Epidermal melanocyte (primary cell): ENCODE measurements around the gene ANKRD63.

ENCODE experiments used
- DNase-seq: peaks from one replicate; pipeline ENCODE4 v3.0.0; 2011; ENCODE audit warnings: low spot score; ENCODE audit not compliant: insufficient read length

The ANKRD63 gene

DNA sequence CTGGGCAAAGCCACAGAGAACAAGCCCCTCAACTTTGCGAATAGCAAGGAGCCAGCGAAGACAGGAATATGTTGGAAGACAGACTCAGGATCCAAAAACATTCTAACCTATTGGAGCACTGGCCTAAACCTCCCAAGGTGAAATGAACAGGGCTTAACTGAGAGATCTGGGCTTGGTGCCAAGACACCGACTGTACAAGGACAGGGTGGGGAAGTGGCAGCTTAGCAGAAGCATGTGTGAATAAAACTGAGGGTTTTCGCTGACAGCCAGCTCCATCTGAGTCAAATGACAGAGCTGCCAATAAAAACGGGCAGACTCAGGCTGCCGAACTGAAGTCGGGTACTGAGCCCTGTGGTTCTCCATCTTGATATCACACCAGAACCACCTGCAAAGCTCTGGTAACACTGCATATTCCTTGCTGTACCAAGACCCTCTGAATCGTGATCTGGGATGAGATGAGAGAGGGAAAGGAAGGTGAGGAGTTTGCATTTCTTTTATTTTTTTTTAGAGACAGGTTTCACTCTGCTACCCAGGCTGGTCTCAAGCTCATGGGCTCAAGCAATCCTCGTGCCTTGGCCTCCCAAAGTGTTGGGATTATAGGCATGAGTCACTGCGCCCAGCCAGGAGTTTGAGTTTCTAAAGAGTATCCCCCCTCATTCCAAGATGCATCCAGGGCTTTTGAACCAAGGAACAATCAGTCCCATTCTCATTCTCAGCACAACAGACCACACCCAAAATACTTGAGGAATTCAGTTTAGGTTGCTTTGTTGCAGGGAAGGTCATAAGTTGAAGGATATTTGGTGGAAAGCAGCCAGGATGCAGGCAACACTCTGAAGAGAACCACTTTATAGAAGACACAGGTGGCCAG, 30.9 kb upstream of the ANKRD63 start:
- DNase-seq: no peak

DNA sequence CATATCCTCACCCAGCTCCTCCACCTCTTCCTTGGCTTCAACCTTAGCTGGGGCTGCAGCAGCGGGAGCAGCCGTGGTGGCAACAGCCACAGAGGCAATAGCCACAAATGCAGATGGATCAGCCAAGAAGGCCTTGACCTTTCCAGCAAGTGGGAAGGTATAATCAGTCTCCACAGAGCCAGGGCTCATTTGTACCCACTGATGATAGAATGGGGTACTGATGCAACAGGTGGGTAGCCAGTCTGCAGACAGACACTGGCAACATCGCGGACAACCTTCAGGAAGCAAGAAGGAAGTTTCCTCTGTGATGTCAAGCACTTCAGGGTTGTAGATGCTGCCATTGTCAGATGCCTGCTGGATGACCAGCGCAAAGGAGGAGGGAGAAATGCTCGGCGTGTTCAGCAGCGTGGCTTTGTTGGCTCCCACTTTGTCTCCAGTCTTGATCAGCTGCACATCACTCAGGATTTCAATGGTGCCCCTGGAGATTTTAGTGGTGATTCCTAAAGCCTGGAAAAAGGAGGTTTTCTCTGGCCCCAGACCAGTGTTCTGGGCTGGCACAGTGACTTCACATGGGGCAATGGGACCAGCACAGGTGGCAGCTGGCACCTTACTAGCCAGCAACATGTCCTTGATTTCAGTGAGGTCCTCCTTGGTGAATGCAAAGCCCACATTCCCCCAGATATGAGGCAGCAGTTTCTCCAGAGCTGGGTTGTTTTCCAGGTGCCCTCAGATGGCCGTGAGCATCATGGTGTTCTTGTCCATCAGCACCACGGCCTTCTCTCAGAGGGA, 29.7 kb upstream of the ANKRD63 start:
- DNase-seq: no peak

DNA sequence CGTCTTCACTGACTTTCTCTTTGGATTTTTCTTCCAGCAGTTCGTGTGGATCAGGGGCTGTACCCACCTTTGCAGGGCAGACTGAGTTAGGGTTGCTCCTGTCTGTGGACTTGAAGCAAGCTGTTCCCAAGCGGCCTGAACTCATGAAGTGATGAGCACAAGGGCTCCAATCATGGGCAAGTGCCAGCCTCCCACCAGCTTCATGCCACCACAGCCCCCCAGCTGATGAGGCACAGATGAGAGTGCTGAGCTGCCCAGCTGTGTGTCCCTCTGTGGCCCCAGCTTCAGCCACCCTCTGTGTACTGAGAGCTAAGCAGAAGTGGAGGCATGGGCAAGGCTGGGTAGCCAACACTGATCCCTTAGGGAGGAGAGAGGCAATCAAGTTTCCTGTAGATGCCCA, 28.1 kb upstream of the ANKRD63 start:
- no peak for DNase-seq

DNA sequence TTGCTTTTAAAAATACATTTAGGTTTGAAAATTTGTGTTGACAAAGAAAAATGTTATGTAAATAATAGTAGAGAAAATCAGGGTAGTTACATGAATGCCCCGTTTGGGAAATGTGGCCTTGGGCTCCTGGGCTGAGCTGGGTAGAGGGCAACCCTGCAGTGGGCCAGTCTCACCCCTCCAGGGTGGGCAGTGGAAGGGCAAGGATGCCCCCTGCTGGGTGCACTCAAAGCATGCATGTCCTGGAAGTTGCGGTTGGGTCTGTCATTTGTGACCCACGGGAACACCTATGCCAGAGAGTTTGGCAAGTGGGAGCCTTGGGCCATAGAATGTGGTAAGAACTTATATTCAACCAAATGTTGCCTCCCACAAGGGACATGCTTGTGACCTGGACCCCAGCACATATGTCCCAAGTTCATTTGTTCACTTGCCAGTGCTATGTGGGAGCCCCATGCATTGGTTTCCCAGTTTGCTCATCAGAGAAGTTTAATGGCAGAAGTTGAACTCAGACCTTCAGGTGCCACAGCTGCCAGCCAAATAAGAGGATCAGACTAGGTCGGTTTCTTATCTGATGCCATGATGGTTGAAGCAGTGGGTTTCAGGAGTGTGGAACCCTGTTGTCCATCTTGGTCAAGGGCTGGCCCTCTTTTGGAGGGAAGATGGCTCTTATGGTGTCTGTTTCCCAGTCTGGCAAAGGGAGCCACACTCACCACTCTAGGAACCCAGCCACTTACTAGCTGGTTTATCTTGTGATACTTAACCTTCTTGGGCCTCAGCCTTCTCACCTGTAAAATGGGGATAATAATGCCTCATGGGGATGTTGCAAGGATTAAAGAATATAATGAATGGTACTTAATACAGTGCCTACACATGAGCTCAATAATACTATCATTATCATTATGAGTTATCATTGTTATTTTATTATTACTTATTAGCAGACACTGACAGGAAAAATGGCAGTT, 27.4 kb upstream of the ANKRD63 start:
- no peak for DNase-seq

DNA sequence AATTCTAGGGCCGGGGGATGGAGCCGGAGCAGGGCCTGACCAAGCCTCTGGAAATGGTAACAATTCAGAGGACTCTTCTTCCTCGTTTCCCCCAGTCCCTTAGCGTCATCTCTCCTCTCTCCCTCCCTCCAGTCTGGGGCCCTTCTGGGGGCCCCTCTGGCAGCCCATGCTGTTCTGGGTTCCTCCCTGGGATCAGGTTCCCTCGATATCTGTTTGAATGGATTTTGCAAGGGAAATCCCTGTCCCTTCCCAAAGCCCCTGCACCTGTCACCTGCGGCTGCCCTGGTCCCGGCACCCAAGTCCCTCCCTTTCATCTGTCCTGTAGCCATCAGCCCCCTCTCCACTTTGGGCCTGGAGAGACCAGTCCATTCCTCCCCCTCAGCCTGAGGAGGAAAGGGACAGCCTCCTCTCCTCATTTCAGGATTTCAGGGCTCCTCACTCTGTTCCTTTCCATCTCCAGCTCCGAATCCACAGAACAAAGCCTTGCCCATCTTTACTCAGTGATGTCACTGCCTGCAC, 26.5 kb upstream of the ANKRD63 start:
- no peak for DNase-seq

DNA sequence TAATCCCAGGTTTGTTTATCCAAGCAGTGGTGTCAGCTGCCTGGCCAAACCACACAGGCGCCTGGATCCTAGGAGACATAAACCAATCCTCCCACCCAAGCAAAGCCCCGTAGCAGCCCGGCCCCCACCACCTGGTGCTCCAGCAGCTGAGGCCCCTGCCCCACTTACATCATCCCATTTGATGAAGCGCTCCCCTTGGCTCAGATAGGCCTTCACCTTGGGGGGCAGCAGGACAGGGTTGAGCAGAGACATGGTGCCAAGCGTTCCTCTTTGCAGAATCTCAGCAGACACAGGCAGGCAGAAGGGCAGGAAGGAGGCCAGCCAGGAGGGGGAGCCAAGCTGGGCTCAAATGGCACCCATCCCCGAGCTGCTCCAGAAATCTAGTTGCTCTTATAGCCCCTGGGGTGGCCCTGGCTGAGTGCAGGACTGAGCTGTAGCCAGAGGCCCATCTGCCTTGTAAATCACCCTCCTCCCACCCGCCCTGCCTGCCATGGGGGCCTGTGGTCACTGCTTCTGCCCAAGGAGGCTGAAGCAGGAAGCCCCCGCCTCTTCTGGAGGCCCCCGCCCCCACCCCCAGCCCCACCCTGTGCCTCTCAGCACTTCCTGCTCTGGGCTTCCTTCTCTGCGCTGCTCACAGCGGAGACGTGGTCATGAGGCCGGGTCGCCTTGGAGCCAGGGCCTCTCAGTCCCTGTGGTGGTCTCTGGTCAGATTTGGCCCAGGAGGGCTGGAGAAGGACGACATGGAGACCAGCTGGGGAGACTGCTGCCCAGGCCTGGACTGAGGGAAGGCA, 24.8 kb upstream of the ANKRD63 start, which contains the start of gene PLCB2:
PLCB2 (minus strand) TSS at position 515 of the 791 bp plus-strand sequence; CDS start at position 252, 263 bp downstream.
- DNase-seq: no peak

DNA sequence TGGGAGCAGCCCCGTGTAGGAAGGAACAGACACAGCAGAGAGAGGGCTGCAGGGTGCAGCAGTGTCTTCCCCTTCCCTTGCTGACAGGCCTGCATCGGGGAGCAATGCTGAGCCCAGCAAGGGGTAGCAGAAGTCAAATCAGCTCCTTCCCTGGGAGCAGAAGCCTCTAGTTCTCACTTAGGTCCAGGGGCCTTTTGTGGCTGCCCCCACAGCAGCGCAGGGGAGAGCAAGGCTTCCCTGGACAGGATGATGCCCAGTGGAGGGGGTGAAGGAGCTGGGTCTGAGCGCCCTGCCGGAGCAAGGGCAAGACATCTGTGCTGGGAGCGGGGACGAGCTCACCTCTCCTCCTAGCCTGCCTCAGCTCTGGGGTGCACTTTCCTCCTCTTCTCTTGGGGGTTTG, 24.0 kb upstream of the ANKRD63 start:
- no peak for DNase-seq

DNA sequence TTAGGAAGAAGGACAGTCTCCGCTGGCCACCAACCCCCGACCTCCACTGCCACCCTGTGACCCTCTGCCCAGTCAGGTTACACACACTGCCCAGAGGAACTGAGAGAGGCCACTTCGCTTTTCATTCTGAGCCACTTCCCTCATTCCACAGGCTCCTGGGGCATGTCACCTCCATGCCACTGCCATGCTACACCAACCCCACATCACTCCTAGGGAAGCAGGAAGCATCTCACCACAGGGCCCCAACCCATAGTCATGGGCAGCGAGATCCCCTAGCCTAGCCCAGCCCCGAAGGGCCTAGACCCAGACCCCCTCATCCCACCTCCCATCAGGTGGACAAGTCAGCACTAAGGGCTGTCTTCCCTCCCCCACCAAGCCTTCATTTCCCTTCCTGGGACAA, 23.5 kb upstream of the ANKRD63 start:
- DNase-seq: no peak

DNA sequence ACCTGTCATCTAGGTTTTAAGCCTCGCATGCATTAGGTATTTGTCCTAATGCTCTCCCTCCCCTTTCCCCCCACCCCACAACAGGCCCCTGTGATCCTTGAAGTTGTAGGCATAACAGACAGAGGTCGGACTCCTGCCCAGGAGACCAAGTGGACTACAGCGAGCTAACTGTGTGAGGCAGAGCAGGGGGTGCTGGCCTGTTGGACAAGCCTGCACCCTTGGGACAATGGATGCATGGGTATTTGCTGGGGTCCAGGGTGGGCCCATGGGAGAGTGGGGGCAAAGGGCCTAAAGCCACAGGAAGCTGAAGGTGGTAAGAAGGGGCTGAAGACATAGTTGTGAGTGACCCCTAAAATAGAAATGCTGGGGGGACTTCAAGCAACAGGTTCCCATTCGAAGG, 22.4 kb upstream of the ANKRD63 start:
- DNase-seq: no peak

DNA sequence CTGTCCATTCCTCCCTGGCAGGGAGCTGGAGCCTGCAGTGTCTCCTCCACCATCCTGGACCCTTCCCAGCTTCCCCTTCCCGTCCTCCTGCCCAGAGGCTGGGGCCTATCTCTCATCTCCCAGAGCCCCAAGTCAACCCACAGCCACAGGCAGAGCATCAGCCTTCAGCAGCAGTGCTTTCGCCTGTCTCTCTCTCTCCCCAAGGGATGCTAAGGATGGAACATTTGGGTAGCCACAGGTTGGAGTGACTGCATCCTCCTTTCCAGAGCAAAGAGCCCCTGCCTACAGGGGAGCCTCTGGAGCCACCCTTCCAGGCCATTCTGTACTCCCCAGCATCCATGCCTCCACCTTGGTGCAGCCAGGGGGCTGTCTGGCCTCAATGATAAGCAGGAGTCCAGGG, 20.7 kb upstream of the ANKRD63 start:
- no peak for DNase-seq

DNA sequence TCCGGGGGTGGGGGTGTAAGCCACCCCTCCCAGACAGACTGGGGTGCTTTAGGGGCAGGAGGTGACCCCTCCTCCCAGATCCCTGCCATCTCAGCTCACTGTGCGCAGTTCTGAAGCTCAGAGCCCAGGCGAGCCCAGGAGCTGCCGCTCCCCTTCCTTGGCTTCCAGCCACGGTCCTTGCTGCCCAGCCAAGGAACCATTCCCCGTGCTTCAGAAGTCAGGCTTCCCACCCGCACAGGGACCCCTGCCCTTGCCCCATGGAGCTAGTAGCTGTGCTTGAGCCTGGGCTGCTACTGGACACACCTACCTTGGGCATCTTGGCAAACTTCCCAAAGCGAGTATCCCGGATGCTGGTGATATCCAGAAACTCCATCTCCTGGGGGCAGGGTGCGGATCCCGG, 20.1 kb upstream of the ANKRD63 start:
- DNase-seq: no peak

DNA sequence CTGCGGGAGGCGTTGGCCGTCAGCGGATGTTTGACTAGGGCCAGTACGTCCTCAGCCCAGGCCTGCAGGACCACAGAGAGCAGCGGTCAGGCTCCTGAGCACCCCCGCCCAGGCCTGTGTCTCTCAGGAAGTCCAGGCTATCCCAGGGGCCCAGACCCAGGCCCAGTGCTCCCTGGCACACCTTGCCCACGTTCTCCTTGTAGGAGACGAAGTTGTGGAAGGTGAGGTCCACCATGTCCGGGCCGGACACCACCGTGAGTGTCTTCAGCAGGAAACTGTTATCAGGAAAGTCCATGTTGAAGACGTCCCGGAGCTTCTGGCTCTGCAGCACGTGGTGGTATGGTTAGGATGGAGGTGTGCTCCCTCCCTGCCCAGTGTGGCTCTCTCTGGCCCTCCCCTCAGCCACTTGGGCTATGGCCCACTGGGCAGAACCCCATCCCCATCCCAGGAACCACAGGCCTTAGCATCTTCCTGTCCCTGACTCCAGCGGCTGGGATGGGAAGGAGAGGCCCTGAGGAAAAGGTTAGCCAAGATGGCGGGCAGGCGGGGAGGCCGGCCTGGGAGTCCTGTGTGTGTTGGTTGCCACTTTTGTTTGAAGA, 19.5 kb upstream of the ANKRD63 start:
- no peak for DNase-seq

DNA sequence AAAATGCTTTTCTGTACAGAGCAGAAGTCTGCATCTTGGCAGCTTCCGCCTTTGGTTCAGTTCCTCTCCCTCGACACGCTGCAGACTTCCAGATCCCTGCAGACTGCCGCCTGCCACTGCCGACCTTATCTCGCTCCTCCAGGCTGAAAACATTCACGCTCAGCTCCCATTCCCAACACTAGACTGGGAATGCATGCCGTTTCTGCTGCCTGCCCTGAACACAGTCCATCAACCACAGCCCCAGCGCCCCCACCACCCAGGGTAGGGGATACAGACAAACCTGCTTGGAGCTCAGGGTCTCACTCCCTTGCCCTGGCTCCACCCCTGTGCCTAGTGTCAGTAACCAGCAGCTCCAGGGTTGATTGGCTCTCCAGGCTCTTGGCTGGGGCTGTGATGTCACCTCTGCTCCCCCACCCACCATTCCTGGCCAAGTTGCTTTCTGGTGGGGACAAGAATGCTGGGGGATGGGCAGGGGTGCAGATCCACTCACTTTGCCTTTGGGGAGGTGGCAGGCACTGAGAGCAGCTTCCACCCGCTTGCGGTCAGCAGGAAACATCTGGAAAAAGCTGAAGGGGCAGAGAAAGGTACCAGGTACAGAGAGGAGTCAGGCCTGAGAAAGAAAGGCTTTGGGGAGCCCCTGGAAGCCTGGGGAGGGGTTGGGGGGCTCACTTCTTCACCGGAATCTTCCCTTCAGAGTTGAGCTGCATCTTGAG, 18.8 kb upstream of the ANKRD63 start:
- no peak for DNase-seq

DNA sequence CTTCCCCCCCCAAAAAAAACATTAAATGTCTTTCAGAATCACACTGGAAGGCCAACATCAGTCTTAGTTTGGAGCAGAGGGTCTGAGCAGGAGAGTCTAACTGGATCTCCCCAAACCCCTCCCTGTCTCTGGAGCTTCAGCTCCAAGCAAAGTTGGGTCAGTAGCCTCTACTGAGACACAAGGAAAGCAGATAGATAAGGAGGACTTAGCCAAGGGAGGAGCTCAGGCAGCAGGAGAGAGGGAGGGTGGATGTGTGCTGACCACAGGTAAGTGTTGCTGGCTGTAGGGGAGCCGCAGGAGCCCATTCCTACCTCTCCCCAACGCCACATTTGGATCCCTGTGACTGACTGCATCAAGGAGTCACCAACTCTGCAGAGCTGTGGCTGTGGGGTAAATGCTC, 17.9 kb upstream of the ANKRD63 start:
- no peak for DNase-seq

DNA sequence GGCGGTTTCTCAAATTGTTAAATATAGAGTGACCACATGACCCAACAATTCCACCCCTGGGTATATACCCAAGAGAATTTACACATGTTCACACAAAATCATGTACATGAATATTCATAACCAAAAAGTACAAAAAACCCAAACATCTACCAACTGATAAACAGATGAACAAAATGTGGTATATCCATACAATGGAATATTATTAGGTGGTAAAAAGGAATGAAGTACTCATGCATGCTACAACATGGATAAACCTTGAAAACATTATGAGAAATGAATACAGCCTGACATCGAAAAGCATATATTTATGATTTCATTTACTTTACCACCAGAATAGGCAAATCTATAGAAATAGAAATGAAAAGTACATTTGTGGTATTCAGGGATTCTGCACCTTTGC, 17.5 kb upstream of the ANKRD63 start:
- no peak for DNase-seq

DNA sequence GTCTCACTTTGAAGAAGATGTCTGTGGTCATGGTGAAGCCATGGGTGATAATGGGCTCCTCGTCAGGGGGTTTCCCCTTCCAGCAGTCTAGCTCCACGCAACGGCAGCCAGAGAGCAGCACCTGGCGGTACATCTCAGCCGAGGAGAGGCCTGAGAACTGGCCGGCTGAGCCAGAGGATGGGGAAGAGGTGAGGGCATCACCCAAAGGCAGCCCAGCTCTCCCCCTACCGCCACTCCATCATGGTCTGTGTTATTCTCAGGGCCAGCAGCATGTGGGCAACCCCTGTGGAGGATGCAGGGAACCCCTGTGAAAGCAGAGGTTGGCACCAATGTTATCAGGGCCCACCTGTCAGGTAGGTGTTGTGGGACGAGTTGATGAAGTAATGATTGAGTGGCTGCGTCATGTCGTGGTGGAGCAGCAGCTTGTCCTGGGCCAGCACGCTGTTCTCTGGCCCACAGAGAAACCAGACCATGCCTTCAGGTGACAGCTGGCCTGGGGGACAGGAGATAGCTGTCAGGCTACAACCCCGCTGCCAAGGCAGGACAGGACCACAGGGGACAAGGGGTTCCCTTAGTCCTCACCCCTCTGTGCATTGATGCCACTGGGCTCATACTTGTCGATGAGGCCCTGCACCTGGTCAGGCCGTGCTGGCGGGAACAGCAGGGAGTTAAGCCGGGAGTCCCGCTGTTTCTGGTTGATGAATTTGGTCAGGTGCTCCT, 15.5 kb upstream of the ANKRD63 start:
- DNase-seq: no peak

DNA sequence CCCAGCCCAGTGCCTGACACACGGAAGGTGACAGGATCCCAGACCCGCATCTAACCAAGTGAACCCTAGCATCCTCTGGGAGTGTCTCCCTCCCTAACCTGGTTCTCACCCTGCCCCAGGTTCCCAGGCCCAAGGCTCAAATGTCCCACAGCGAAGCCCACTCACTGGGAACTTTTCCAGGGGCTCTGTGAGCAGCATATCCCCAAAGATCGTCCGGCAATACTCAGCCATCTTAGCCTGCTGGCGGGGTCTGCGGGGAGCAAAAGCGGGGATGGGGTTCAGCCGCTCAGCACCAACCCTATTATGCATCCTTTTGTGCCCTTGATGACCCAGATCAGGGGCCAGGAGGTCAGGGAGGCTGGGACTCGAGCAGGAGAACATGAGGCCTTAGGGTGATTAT, 14.5 kb upstream of the ANKRD63 start:
- no peak for DNase-seq

DNA sequence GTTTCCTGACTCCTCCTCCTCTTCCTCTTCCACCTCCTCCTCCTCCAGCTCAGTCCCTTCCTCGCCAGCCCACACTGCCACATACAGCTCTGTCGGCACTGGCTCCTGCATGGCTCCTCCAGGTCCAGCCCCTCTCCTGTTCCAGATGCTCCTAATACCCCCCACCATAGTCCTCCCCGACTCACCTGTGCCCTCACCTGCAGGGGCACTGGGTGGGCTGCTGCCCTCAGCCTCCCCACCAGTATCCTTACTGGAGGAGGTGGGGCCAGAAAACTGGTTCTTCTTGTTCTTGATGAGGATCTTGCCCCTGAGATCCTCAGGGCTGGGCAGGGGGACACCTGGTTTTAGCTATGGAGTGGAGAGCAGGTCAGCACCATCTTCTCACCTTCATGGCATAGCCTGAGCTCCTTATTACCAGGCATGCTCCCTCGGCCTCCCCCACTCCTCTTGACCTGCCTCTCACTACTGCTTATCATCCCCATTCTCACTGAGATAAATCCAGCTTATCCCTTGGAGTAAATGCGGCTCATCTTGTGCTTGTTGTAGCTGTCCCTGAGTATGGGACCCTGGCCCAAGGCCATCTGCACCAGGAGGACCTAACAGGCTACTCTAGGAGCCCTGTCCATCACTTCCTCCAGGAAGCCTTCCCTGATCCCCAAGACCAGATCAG, 13.8 kb upstream of the ANKRD63 start:
- DNase-seq: no peak
